Measurements from ENCODE around the gene MAJIN. TPM values are rescaled to one million over a fixed set of nuclear protein-coding genes. Genes with fewer than 3 reads are reported as not detected.
"Not testable (repeated sequence)": the region's sequence is repeated elsewhere in the genome, so short reads cannot be mapped to it uniquely, and the experiment has no call there.

The MAJIN gene, protein sequence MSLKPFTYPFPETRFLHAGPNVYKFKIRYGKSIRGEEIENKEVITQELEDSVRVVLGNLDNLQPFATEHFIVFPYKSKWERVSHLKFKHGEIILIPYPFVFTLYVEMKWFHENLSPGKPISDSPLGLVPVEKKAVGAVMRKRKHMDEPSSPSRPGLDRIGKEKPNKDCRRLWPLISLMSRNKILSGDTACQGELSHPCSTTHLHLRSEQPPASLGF
- total RNA-seq, result not detected
- long read RNA-seq, result 0 reads

GRCh38 chr11:64971421-64972233 lies at the start of gene MAJIN:
TSS of gene MAJIN (minus strand) at chr11:64972108. CDS start at chr11:64959405, 12,703 bp downstream.
- DNase-seq (ENCODE audit: low spot score), result peak; percentile 93

- DNase-seq (ENCODE audit: low spot score), result no peak
Observed at GRCh38 chr11:65021509-65021908, 49.6 kb upstream of the MAJIN start.

- no peak for DNase-seq (ENCODE audit: low spot score)
Observed at GRCh38 chr11:65021003-65021402, 49.1 kb upstream of the MAJIN start.

DNA sequence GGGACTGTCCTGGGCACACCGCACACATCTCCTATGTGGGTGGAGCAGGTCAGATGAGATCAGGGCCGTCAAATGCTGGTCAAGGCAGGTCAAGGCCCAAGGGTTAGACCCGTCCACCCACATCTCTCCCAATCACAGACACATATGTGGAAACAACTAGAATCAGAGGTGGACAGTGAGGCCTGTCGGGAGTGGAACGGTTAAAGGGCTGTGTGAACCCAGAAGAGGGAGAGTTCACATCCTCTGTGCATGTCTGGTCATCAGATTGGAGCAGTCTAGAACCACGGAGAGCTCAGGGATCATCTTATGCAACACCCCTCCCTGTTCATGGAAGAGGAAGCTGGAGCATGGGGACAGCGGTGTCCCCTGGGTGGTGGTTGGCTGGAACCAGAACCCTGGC lies 47.9 kb upstream of the MAJIN start:
- no peak for DNase-seq (ENCODE audit: low spot score)

DNA sequence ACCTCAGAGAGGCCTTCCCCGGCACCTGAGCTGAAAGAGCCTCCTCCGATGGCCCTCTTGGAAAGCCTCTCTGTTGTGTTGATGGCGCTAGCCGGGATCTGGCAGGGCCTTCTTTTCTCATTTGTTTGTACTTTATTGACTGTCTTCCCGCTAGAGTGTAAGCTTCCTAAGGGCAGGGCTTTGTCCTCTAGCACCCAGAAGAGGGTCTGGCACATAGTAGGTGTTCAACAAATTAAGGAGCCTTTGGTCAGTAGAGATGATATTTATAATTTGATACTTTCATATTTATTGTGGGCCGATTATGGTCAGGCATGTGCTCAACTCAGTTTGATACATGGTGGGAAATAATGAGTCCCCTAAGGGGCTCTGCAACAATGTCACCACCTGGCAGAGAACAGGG lies 46.0 kb upstream of the MAJIN start:
- no peak for DNase-seq (ENCODE audit: low spot score)

GRCh38 chr11:65016705-65017104 lies 44.8 kb upstream of the MAJIN start:
- no peak for DNase-seq (ENCODE audit: low spot score)

GRCh38 chr11:65014726-65015227 lies 42.9 kb upstream of the MAJIN start:
- DNase-seq (ENCODE audit: low spot score), result no peak

- peak; percentile 95 for DNase-seq (ENCODE audit: low spot score)
Observed at GRCh38 chr11:65013888-65014725, 42.2 kb upstream of the MAJIN start, which contains the start of gene ARL2. TSS of gene ARL2 (plus strand) at chr11:65014160. CDS start at chr11:65014208, 48 bp downstream.

DNA sequence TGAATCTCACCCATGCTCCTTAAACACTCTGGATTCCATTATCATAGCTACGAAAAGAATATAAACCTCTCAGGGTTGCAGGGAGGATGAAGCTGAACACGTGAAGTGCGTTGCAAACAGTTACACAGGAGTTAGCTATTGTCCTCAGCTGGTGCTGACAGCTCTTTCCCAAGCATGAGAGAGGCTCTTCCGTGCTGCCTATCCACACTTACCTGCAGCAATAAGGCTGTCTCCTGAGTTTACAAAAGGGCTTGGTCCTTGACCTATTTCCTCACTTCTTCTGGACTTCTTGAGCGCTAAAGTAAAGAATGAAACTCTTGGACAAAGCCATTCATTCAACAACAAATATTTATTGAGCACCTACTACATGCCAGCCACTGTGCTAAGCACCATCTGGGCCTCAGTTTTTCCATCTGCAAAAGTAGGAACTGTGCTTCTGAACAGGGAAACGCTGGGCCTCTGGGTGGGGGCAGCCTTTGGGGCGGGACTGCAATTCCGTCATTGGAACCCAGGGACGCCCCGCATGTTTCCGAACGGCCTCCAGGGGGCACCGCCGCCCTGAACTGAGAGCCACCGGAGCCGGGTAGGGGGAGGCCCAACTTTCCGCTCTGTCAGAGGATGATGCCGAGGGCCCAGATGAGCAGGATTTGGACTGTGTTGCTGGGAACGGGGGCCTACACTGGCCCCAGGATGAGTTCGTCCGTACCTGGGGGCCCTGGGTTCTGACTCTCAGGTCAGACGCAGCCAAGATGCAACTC lies 41.4 kb upstream of the MAJIN start:
- peak; percentile 96 for DNase-seq (ENCODE audit: low spot score)

DNA sequence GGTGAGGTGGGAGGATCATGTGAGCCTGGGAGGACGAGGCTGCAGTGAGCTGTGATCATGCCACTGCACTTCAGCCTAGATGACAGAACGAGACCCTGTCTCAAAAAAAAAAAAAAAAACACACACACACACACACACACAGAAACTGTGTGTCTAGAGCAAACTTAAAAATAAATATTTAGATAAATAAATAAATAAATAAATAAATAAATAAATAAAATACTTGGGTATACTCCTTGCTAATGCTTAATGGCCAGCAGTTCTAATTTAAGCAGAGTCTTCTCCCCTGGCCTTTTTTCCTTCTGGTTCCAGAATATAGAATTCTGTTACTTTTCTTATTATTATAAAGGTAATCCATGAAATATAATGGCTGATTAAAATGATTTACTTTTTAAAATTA lies 37.0 kb upstream of the MAJIN start:
- no peak for DNase-seq (ENCODE audit: low spot score)

DNA sequence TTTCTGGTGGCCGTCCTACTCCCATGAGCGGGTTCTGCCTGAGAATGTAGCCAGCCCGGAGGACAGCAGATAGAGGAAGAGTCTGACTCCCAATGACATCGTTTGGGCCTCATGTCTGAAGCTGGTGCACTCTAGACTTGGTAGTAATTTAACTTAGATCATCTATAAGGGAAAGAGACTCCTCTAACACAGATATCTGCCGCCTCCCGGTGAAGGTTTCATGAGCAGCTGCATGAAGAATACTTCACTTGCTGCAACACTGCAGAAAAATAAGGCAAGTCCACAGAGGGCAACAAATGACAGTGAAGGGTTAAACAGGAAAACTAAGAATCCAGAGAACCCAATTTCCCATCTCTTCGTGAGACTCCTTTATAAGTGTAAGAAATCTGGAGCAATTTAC lies 36.1 kb upstream of the MAJIN start:
- DNase-seq (ENCODE audit: low spot score), result no peak

GRCh38 chr11:65003968-65004367 lies 32.1 kb upstream of the MAJIN start:
- DNase-seq (ENCODE audit: low spot score), result not testable (repeated sequence)

DNA sequence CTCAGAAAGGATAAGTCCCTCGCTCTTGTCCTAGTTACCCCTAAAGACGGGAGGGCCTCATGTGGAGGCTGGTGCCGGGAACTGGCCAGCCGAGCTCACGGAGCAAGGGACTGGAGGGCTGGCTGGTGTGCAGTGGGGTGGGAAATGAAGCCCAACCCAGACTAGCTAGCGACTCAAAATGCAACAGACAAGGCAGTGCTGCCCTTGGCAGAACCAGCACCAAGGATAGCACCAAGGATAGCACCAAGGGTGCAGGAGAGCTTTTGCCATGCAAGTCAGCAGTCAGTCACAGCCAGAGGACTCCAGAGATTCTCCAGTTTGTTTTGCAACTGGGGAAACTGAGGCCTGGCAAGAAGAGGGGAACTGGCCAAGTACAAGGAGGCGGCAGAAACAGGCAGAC lies 31.4 kb upstream of the MAJIN start:
- no peak for DNase-seq (ENCODE audit: low spot score)

- DNase-seq (ENCODE audit: low spot score), result no peak
Observed at GRCh38 chr11:65002706-65003105, 30.8 kb upstream of the MAJIN start.

GRCh38 chr11:64999478-64999877 lies 27.6 kb upstream of the MAJIN start:
- DNase-seq (ENCODE audit: low spot score), result no peak

- DNase-seq (ENCODE audit: low spot score), result no peak
Observed at GRCh38 chr11:64998690-64999431, 27.0 kb upstream of the MAJIN start.

DNA sequence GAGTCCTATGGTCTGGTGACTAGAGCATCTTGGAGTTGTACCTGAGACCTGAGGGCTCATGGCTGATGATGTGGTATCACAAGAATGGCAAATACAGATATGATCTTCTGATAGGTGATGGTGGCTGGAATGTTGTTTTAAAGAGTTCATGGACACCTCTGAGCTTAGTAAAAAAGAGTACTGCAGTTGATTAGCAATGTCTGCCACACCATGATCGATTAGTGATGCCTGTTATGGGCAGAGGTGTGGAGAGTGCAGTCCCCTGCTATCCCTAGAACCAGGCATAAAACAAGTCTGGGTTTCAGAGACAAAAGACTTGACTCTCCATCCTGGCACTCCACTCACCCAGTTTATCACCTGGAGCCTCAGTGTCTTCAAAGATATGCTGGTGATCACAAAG lies 26.2 kb upstream of the MAJIN start:
- DNase-seq (ENCODE audit: low spot score), result no peak

- no peak for DNase-seq (ENCODE audit: low spot score)
Observed at GRCh38 chr11:64996710-64997380, 24.9 kb upstream of the MAJIN start, which contains the start of gene BATF2. TSS of gene BATF2 (minus strand) at chr11:64996971. CDS start at chr11:64996914, 57 bp downstream.

- no peak for DNase-seq (ENCODE audit: low spot score)
Observed at GRCh38 chr11:64996327-64996709, 24.4 kb upstream of the MAJIN start.
